ENCODE results near the gene COPA. TPM values are rescaled to one million over a fixed set of nuclear protein-coding genes. Genes with fewer than 3 reads are reported as not detected.
"Not testable (repeated sequence)": the region's sequence is repeated elsewhere in the genome, so short reads cannot be mapped to it uniquely, and the experiment has no call there.

COPA gene
- polyA plus RNA-seq, 10 donors, result 109 to 178 (median 136) TPM

DNA sequence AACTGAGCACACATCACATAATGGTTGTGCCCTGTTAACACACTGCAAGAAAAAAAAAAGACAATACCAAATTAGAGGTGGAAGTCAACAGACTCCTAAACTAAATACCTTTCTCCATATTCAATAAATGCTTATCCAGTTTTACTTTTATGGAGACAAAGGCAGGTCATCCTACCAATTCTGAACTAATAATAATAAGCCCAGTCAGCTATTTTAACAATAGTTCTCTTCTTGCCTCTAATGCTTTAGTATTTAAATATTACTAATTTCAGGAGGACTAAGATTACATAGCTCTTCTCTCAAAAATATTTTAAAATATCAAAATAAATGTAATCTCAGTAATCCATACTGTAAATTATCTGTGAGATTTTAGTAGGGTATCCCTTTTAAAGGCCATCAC lies 10.5 kb downstream of the COPA start:
- DNase-seq, result no peak

DNA sequence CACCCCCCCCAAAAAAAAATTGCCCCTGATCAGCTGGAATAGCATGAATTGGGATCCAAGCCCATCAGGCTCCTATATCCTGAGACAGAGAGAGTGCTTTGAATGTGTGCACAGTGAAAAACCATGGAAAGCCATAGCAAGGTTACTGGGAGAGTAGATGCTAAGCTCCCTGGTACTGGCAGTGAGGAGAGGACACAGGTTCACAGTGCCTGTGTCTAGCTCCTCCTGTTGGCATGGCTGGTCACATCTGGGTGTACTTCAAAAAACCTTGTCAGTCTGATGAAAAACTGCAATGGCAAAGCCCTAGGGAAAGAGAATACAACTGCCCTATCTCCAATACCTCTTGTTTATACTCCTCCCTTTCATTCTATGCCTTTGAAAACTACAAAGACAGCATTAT lies 12.9 kb downstream of the COPA start:
- DNase-seq, result no peak

DNA sequence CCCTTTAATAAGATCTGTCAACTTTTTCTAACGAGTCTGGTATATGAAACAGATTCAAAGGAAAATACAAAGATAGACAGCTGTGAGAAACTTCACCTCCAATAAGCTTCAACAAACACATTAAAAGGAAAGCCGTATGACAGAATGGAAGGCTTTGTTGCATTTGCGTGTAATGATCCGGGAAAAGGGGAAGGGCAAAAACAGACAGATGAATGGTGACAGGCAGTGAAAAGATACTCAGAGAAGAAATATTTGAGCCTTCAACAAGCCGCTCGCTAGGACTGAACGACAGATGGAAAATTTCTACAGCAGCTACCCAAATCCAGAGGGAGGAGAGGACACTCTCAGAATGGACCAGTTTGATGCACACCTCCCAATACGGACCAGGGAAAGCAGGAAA lies 14.9 kb downstream of the COPA start:
- DNase-seq, result no peak

DNA sequence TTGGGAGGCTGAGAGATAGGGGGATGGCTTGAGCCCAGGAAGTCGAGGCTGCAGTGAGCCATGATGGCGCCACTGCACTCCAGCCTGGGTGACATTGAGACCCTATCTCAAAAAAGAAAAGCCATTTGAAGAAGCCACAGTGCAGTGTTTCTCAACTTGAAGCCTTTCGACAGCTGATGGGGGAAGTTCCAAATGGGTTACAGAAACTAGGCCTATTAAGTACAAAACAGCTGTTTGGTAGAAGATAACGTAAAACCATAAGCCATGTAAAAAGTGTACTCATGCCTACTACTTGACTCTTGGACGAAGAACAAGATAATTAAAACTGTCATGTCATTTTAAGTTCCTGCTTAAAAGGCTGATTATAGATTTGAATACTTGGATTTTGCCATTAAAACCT lies 16.6 kb downstream of the COPA start:
- peak in 1 of 3 donors; percentile 14 for DNase-seq

DNA sequence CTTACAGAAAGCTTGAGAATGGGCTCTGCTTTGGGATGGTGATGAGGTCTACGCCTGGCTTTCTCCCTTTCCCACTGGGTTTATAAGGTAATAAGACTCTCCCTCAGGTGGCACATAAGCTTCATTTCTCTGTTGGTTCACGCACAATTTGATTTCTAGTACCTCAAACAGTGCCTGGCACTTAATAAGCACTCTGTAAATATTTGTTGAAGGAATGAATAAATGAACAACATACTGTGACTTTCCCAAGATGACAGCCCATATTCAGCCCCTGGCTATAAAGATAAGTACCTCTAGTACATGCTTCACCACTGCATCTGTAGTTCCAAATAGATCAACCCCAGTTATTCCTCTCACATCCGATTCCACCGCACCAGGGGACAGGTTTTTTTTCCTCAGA lies 17.8 kb downstream of the COPA start:
- DNase-seq, result no peak

DNA sequence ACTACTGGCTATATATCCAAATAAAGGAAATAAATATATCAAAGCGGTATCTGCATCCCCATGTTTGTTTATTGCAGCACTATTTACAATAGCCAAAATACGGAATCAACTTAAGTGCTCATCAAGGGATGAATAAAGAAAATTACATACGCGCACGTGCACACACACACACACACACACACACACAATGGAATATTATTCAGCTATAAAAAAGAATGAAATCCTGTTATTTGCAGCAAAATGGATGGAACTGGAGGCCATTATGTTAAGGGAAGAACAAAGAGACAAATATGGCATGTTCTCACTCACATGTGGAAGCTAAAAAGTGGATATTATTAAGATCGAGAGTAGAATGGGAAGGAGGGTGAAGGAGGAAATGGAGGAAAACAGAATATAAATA lies 20.2 kb downstream of the COPA start:
- no peak for DNase-seq

DNA sequence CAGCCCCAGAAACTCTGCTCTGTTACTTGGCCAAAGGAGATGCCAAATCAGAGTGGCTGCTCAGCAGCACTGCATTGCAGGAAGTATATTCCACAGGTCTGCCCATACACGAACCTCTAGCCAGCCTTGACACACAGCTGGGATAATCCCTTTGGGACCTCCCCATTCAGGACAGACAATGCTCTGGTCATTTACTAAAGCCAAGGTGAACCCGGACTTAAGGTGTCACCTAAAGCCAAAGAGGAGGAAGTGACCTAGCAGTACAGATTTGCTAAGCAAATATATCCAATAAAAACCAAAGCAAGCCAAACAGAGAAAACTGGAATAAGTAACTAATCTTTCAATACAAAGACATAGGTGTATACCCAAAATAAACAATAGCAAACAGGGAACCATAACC lies 27.7 kb downstream of the COPA start:
- no peak for DNase-seq

DNA sequence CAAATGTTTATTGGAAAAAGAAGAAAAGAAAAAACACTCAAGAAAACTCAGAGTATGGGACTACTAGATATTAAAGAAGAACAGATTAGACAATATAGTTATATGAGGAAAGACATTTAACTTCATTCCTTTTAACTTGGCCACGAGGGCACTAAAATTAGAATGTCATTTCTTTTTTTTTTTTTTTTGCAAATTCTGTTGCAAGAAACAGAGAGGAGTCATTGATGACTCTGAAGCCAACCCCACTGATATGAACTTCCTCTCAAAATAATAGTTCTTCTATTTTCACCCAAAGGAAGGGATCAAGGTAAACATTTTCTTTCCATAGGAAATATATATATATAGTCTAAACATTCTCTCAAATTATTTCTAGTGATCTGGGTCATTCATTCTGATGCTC lies 33.5 kb downstream of the COPA start:
- no peak for DNase-seq

DNA sequence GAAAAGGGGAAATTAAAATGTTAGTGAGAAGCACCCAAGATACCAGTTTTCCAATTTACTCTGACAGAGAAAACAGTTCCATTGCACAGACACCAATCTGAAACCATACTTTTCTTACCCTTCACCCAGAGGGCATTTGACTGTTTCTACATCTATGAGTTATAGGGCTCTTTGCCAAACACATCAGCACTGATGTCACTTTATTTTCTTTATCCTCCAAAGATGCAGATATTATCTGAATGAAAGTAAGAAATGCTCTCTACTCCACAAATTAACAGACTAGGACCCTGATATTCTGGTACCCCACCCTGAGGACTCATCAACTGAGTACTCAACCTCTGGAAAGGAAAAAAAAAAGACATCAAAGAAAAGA lies 33.9 kb downstream of the COPA start:
- no peak for DNase-seq

DNA sequence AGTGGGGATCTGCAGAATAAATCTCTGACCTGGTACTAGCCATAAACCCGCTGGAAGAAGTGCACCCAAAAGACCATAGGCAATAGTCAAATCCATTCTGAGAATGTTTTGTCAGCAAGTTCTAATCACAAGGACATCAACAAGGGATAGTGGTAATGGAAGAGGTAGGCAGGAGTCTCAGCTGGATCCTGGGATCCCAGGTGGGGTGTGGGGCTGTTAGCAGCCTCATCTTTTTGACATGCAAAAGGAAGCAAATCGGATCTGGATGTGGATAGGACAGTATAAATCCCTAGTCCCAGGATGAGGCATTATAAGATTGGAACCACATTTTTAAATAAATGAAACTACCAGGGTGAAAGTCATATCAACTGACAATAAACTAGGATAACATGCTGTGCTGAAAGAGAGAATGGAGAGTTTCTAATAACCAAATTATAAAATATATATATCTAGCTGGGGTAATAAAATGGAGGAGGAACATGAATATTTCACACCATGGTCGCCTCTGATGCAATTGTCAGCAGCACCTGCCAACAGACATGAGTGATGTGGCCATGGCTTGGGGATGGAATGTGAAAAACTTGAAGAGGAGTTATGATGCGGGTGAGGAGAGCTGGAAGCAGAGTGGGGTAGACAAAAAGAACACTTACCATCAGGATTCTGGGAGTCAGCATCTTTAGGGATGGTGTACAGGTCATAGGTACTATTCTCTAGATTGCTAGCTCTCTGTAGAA lies 34.4 kb downstream of the COPA start:
- DNase-seq, result no peak

DNA sequence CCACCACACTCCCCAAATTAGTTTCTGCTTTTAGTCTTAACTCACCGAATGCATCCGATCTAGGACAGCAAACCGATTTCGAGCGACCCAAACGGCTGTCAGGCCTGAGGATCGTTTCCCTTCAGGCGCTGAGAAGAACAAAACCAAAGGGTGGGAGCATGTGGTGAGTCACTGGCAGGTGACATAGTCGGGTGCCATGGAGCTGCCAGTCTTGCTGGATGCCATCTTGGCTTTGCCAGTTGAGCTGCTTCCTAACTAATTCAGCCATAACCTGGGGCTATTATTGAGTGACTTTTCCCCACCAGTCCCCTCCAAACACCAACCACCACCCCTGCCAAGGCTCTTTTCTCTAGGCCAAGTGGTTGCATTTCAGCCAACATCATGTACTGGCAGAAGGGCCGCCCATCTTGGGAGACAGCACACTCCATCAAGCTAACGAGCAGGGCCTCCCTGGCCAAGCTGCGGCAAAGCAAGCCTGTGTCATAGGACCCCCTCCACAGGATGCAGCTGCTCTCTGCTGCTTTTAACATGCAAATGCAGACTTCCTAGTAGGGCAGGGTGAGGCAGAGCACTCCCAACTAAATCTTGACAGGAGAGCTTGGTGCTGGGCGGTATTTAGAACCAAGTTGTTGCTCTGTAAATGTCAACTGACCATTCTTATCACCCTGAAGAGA lies 35.8 kb downstream of the COPA start:
- DNase-seq, result no peak

DNA sequence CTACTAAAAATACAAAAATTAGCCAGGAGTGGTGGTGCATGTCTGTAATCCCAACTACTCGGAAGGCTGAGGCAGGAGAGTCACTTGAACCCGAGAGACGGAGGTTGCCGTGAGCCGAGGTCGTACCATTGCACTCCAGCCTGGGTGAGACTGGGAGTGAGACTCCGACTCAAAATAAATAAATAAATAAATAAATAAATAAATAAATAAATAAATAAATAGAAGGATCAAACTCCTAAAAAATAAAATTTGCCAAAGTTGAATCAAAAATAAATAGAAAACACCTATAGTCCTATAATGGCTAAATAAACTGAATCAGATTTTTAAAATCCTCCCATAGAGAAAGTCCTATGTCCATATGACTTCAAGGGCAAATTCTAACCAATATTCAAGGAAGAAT lies 42.9 kb downstream of the COPA start:
- DNase-seq, result no peak

DNA sequence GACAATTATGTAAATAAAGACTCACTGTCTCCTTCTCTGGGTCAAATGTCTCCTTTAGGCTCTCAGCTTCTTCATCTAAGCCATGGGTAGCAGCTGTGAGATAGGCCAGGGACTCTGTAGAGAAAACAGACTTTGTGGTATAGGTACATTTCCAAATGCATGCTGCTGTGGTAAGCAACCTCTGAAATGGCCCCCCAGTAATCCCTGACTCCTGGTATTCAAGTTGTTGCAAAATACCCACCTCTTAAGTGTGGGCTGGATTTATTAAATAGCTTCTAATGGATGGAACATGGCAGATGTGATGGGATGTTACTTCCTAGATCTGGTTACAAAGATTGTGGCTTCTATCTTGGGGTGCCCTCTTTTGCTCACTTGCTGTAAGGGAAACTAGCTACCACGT lies 47.0 kb downstream of the COPA start:
- DNase-seq, result no peak

DNA sequence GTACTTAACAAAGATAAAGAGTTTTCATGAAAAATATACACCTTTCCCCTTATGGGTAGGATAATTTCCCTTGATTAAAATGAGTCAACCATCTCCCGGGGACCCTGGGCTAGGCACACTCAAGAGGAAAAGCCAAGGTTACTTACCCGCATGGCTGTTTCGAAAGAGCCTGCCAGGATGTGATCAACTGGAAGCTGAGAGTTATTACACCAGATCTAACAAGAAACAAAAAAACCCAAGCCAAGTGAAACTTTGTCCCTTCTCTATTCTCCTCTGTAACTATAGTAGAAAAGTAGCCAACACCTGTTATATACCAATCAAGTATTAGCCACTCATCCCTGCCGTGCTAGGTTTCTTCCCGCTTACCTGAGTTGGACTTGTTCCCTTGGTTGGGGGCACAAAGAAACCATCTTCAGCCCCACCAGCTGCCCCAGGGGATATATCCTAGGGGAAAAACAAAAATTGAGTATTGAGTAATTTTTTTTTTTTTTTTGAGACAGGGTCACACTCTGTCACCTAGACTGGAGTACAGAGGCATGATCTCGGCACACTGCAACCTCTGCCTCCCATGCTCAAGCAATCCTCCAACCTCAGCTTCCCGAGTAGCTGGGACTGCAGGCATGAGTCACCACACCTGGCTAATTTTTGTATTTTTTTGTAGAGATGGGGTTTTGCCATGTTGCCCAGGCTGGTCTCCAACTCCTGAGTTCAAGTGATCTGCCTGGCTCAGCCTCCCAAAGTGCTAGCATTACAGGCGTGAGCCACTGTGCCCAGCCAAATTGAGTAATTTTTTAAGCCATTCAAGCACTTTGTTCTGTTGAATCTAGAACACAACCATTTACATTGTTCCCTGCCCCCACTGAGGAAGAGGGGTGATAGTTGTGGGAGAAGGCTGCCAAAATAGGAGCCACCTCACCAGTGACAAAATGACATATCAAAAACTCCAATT lies 49.8 kb downstream of the COPA start:
- no peak for DNase-seq

DNA sequence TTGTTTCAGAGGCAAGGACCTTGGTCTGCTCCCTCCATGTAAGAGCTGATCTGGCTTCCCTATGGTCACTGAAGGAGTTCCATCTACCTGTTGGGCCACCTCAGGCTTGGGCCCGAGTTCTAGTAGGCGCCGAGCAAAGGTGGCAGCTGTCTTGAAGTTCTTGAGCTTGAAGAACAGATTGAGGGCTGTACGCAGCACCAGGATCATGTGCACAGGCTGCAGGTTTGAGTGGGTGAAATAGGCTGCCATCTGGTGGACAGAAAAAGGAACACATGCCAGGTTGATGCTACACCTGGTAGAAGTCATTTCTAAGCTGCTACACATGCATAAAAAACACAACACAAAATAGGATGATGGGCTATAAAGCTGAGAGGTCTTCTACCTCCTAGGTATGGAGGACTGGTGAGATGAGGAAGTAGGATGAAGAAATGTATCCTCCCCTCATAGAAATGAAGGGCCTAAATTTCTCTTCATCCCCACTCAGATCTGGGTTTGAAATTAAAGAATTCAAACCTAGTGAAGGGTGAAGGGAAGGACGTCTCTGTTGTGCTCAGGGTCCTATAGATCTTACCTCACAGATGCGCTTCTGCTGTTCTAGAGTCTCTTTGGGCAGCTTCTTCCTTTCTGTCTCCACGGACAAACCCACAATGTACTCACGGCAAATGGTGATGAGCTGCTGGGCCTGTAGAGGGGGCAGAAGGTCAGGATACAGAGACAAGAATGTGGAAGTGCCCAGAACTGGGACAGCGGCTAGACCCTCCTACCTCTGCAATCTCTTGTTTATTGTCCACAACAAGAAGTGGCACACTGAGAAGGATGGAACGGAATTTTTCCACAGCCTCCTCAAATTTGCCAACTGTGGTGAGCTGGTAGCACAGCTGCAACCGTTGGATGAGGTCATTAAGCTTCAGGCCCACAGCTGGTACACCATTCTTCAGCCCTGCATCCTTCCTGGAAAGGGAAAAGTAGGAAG lies 51.5 kb downstream of the COPA start:
- peak; percentile 35 to 78 (median 60) for DNase-seq

DNA sequence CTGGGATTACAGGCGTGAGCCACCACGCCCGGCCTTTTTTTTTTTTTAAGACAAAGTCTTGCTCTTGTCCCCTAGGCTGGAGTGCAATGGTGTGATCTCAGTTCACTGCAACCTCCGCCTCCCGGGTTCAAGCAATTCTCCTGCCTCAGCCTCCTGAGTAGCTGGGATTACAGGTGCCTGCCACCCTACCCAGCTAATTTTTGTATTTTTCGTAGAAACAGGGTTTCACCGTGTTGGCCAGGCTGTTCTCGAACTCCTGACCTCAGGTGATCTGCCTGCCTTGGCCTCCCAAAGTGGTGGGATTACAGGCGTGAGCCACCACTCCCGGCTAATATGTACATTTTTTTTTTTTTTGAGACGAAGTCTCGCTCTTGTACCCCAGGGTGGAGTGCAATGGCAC lies 55.3 kb downstream of the COPA start:
- not testable (repeated sequence) for DNase-seq

DNA sequence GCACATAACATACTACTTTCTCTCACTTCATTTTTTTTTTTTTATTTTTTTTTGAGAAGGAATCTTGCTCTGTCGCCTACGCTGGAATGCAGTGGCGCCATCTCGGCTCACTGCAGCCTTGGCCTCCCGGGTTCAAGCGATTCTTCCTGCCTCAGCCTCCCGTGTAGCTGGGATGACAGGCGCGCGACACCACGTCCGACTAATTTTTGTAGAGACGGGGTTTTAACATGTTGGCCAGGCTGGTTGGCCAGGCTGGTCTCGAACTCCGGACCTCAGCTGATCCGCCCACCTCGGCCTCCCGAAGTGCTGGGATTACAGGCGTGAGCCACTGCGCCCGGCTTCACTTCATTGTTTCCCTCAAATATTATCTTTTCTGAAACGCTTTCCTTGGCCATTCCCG lies 57.5 kb downstream of the COPA start:
- DNase-seq, result no peak

DNA sequence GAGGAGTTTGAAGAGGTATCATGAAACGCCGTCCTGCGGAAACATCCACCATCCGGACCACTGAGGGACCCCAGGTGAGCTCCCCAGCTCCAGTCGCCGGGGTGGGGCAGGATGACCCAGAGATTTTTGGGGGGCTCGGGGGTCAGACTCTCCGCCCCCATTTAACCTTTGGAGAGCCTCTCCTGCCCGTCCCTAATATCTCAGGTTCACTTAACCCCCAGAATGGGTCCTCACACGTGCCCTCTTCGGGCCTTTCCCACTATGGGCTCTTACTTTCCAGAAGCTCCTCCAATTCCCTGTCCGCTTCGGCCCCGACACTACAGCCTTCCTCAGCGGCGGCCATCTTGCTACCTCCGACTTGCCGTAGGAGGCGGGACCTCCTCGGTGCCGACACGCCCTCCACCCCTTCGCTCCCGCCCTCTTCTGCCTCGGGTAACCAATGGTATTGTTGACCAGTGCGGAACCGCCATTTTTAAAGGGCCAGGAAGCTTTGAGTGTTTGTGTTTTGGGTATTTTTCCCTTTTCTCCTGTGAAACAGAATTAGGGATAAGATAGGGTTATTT lies 58.2 kb downstream of the COPA start, which contains the start of gene PEX19:
Gene PEX19 (minus strand): TSS at position 352 of the 563 bp plus-strand sequence. CDS start 9 bp downstream, at position 343.
- DNase-seq, result peak; percentile 91 to 97 (median 95)

DNA sequence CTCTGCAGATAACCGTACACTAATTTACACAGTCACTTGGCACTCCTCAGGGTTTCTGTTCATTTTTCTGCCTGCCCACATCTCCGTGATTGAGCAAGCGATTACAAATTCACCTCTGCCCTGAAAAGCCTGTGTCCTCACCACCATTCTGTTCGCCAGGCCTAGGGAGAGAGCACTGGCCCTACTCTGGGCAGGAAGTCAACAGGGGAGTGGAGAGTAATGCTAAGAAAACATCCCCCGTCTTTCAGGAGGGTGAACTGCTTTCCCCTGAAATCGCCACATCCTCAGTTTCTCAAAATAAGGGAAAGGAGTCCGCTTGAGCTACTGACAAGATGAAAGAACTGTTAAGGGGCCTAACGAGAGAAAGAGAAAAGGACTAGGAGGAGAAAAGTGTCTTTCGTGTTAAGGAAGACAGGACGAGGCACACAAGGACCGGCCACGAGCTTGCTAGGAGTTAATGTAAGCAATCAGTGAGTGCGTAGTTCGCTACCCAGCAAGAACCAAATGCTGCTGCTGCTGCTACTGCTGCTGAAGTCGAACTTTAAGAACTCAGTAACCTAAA lies 58.7 kb downstream of the COPA start:
- DNase-seq, result peak in 2 of 3 donors; percentile 11 to 25

DNA sequence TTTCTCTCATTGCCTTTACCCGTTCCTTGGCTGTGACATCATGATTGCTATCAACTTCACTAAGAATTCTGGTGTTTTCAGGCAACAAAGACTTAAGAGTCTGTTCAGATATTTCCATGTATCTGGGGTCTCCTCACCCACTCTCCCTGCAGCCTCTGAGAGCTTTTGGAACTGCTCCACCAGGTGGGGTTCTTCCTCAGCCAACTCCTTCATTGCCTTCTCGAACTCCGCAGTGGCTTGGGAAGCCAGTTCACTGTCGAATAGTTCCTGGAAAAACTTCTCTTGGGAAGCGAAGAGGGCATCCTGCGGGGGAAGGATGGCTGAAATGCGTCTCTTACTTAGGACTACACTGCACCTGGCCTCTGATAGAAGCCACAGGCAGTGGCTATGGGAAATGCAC lies 60.2 kb downstream of the COPA start:
- no peak for DNase-seq

DNA sequence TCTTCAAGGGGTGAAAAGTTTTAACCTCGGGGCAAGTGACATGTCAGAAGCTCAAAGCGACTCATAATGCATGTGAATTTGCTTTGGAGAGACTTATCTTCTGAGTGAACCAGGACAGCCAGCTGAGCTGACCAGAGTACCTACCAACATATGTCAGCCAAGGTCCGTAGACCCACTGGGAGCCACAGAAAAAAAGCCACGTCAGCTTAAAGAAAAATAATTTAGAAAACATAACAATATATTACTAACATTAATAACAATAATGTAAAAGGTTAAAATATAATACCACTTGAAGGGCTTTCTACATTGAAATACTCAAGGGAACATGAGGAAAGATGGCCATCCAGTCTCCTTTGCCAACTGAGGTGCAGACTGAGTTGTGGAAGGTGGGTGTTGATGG lies 65.1 kb downstream of the COPA start:
- DNase-seq, result no peak

All from muscle of back (tissue), 11 donors.